GM12801 (cell line): Measurements from ENCODE around the gene HOXB7.

ENCODE experiments used
- CTCF ChIP-seq: IDR thresholded peaks from one replicate; pipeline ENCODE4 v1.5.1; 2011; ENCODE audit warnings: control low read depth; ENCODE audit not compliant: insufficient read length; ENCODE audit errors: extremely low read depth

Gene HOXB7

GRCh38 chr17:48558057-48558830 is 52.6 kb downstream of the HOXB7 start:
- no peak for TF ChIP-seq CTCF
